NT2/D1 (cell line): ENCODE measurements around the gene TLK1.

Source experiments
- DNase-seq: peaks from one replicate; pipeline ENCODE4 v3.0.0-alpha.2; 2011; ENCODE audit warnings: low read depth, low spot score
- H3K27me3 ChIP-seq: 2 replicates; pipeline ENCODE4 v1.6.0; 2011; ENCODE audit warnings: mild to moderate bottlenecking; ENCODE audit not compliant: insufficient read length, insufficient read depth
- H3K36me3 ChIP-seq: 2 replicates; pipeline ENCODE4 v1.6.1; 2011; ENCODE audit warnings: mild to moderate bottlenecking, low read length, mixed read lengths; ENCODE audit not compliant: insufficient read depth, insufficient read length
- H3K4me1 ChIP-seq: 2 replicates; pipeline ENCODE4 v1.5.1; 2011; ENCODE audit not compliant: insufficient read depth, insufficient read length
- H3K4me3 ChIP-seq: 2 replicates; pipeline ENCODE4 v1.5.1; 2011; ENCODE audit warnings: low read depth; ENCODE audit not compliant: insufficient read length
- H3K9ac ChIP-seq: 2 replicates; pipeline ENCODE4 v1.6.0; 2011; ENCODE audit warnings: low read depth; ENCODE audit not compliant: insufficient read length
- H3K9me3 ChIP-seq: 2 replicates; pipeline ENCODE4 v1.5.1; 2011; ENCODE audit warnings: mild to moderate bottlenecking, low read length; ENCODE audit not compliant: insufficient read depth
- SUZ12 ChIP-seq: IDR thresholded peaks from 2 replicates; pipeline ENCODE4 v1.6.1; 2011; ENCODE audit not compliant: insufficient read length, insufficient read depth; ENCODE audit errors: extremely low read depth
- YY1 ChIP-seq: IDR thresholded peaks from 2 replicates; pipeline ENCODE4 v1.6.1; 2011; ENCODE audit not compliant: insufficient read length, insufficient read depth
- ZNF274 ChIP-seq: IDR thresholded peaks from 2 replicates; pipeline ENCODE4 v1.6.1; 2011; ENCODE audit warnings: mild to moderate bottlenecking, low read depth, low read length

The TLK1 gene

GRCh38 chr2:171141320-171141719 lies 19.4 kb downstream of the TLK1 start:
- peaks cover 3% of the 10 kb centered on the region for H3K4me1 ChIP-seq
- no peak for DNase-seq
- H3K36me3 ChIP-seq, result no peaks in the 10 kb centered on the region
- no peak overlapping the region for H3K4me3 ChIP-seq
- no peaks in the 10 kb centered on the region for H3K27me3 ChIP-seq
- H3K9me3 ChIP-seq, result no peaks in the 10 kb centered on the region
- H3K9ac ChIP-seq, result no peak overlapping the region
- TF ChIP-seq YY1 (no peak), ZNF274 (no peak), SUZ12 (no peak)

DNA sequence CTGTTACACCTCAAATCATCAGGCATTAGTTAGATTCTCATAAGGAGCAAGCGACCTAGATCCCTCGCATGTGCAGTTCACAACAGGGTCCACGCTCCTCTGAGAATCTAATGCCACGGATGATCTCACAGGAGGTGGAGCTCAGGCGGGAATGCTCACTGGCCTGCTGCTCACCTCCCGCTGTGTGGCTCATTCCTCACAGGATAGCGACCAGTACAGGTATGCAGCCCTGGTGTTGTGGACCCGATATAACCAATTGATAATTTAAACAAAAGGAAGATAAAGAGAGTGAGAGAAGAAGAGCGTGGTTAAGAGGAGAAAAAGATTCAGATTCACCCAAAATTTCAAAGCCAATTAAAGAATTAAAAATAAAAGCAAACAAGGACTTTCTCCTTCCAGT lies 20.8 kb downstream of the TLK1 start:
- Histone ChIP-seq H3K9ac (no peak overlapping the region), H3K36me3 (no peaks in the 10 kb centered on the region), H3K27me3 (no peaks in the 10 kb centered on the region), H3K4me1 (peaks cover 3% of the 10 kb centered on the region), H3K9me3 (no peaks in the 10 kb centered on the region), H3K4me3 (no peak overlapping the region)
- DNase-seq, result no peak
- TF ChIP-seq ZNF274, result no peak
- no peak for TF ChIP-seq SUZ12
- TF ChIP-seq YY1, result no peak

DNA sequence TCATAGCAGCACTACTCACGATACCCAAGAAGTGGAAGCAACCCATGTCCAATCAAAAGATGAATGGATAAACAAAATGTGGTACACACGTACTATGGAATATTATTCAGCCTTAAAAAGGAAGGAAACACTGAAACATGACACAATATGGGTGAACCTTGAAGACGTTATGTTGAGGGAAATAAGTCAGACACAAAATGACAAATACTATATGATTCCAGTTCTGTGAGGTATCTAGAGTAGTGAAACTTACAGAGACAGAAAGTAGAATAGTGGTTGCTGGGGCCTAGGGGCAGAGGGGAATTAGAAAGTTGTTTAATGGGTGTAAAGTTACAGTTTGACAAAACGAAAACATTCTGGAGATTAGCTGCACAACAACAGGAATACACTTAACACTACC lies 24.7 kb downstream of the TLK1 start:
- Histone ChIP-seq H3K9me3 (no peaks in the 10 kb centered on the region), H3K4me3 (no peak overlapping the region), H3K9ac (no peak overlapping the region), H3K27me3 (no peaks in the 10 kb centered on the region), H3K4me1 (peaks cover 3% of the 10 kb centered on the region), H3K36me3 (no peaks in the 10 kb centered on the region)
- TF ChIP-seq ZNF274 (no peak), YY1 (no peak), SUZ12 (no peak)
- DNase-seq, result no peak

- H3K4me1 ChIP-seq, result peaks cover under 1% of the 10 kb centered on the region
- TF ChIP-seq YY1 (no peak), SUZ12 (no peak), ZNF274 (no peak)
- DNase-seq, result no peak
- H3K4me3 ChIP-seq, result no peak overlapping the region
- H3K36me3 ChIP-seq, result no peaks in the 10 kb centered on the region
- no peaks in the 10 kb centered on the region for H3K9me3 ChIP-seq
- no peak overlapping the region for H3K9ac ChIP-seq
- no peaks in the 10 kb centered on the region for H3K27me3 ChIP-seq
These were observed 26.0 kb downstream of the TLK1 start for GRCh38 chr2:171134624-171135230.

DNA sequence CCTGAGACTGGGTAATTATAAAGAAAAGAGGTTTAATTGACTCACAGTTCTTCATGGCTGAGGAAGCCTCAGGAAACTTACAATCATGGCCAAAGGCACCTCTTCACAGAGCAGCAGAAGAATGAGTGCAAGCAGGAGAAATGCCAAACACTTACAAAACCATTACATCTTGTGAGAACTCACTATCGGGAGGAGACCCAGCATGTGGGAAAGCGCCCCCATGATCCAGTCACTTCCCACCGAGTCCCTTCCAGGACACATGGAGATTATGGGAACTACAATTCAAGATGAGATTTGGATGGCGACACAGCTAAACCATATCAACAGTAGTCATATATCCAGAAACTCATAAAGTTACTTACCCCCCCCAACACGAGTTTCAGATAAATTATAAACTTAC lies 28.6 kb downstream of the TLK1 start:
- TF ChIP-seq YY1 (no peak), SUZ12 (no peak), ZNF274 (no peak)
- Histone ChIP-seq H3K4me3 (no peak overlapping the region), H3K9me3 (no peaks in the 10 kb centered on the region), H3K36me3 (no peaks in the 10 kb centered on the region), H3K4me1 (no peaks in the 10 kb centered on the region), H3K27me3 (no peaks in the 10 kb centered on the region), H3K9ac (no peak overlapping the region)
- no peak for DNase-seq

DNA sequence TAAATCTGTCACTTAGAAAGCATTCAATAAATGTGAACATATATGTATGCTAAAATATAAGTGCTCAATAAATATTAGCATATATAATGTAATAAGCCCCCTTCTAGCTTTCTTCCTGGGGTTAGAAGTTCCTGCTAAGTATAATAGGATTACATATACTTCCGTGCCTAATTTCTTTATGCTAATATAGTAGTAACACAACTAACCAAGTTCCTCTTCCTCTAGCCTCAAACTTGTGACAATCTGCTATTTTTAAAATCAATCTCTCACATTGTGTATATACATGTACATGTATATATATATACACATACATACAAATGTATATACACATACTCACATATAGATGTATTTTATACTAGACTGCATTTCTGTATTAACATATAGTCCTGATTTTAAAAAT lies 32.2 kb downstream of the TLK1 start:
- no peak for TF ChIP-seq YY1
- TF ChIP-seq SUZ12, result no peak
- TF ChIP-seq ZNF274, result no peak
- no peak for DNase-seq

DNA sequence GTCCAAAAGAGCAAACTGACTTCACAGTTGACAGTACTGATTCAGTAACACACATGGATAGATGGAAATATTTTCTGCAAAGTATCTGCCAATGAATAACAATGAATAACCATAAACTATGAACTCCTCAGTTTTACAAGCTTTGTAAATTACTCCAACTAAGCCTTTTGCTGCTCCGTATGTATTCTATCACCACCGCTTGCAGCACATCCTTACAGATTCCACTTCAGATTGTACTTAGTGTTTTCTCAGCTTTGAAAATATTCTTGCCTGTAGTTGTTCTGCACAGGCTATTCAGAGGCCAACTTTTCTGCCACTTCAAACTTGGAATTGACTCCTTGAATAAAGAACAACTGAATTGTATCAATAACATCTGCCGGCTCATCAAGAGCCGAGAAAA lies 36.2 kb downstream of the TLK1 start:
- no peak for TF ChIP-seq SUZ12
- no peak for TF ChIP-seq ZNF274
- TF ChIP-seq YY1, result no peak
- Histone ChIP-seq H3K9me3 (no peaks in the 10 kb centered on the region), H3K9ac (no peak overlapping the region), H3K4me1 (no peaks in the 10 kb centered on the region), H3K27me3 (no peaks in the 10 kb centered on the region), H3K4me3 (no peak overlapping the region), H3K36me3 (no peaks in the 10 kb centered on the region)
- DNase-seq, result no peak

More for the DNA sequence above, 32.2 kb downstream of the TLK1 start:
- Histone ChIP-seq H3K4me1 (no peaks in the 10 kb centered on the region), H3K4me3 (no peak overlapping the region), H3K36me3 (no peaks in the 10 kb centered on the region), H3K27me3 (no peaks in the 10 kb centered on the region), H3K9me3 (no peaks in the 10 kb centered on the region), H3K9ac (no peak overlapping the region)
